Activated CD4-positive, alpha-beta T cell treated with anti-CD3 and anti-CD28 coated beads for 48 hours (primary cell): ENCODE results near the gene PHIP.

Experiments used
- DNase-seq: peaks from one replicate; pipeline ENCODE4 v3.0.0-alpha.2; 2020

PHIP gene

DNA sequence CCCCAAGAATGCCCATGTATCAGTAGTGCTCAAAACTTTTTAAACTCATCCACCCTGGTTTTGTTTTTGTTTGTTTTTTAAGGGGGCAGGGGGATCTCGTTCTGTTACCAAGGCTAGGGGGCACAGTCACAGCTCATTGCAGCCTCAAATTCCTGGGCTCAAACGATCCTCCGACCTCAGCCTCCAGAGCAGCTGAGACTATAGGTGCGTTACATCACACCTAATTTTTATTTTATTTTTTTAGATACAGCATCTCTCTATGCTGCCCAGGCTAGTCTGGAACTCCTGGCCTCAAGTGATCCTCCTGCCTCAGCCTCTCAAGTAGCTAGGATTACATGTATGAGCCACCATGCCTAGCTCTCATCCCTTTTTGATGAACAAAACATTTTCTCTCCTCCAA lies 11.2 kb downstream of the PHIP start:
- no peak for DNase-seq

DNA sequence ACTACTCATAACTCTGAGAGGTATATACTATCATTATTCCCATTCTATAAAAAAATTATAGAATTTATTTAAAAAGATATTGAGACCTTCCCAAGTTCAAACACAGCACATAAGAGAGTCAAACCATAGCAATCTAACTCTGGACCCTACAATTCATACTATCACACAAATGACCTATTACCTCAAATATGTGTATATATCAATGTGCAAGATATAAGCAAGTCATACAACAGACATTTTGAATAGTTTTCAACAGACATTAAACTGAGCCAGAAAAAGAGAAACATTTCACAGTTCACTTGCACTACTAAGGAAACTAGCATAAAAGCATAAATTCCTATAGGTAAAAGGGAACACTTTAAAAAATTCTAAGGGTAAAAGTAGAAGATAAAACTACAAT lies 11.7 kb downstream of the PHIP start:
- no peak for DNase-seq

DNA sequence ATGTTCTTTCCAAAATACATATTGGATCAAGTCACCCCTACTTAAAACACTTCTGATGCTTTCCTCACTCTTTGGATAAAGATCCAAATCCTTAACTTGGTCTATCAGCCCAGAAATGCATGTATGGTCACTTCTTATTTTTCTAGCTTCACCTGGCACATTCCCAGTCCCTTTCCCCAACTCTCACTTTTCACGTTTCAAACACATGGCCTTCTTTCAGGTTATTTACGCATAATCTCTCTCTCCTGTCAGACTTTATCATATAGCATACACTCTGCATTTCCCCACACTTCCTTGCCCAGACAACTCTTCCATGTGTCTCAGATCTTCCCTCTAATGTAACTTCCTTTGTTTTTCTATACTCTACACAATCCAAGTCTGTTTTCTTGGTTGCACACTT lies 12.8 kb downstream of the PHIP start:
- no peak for DNase-seq

DNA sequence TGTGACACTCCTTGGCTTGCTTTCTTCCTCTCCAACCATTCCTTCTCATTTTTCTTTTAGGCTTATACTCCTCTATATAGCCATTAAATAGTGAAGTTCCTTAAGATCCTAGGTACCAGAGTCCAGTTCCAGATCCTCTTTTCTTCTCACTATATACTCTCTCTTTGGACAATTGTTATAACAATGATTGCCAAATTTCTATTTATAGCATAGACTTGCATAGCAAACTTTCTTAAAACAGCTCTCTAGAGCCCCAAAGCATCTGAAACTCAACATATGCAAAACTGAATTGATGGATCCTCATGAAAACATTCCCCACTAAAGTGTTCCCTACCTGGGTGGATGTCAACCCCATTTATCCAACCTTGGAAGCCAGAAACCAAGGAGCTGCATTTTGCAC lies 13.4 kb downstream of the PHIP start:
- no peak for DNase-seq

DNA sequence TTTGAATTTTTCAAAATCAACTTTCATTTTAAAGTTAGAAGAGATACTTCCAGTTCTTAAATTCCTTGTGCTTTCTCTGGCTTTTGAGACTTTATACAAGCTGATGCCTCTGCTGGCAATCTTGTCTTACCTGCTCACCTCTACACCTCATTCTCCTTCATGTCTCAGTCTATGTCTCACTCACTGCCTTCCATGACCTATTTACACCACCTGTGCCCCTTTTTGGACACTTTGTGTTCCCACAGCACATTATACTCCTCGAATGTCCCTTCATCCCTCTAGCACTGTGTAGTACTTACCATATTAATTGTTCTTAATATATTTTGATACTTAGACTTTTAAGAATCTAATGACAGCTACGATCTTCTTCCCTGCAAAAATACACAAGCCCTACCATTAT lies 15.3 kb downstream of the PHIP start:
- DNase-seq = no peak

GRCh38 chr6:79057746-79058145 lies 20.3 kb downstream of the PHIP start:
- DNase-seq = no peak

DNA sequence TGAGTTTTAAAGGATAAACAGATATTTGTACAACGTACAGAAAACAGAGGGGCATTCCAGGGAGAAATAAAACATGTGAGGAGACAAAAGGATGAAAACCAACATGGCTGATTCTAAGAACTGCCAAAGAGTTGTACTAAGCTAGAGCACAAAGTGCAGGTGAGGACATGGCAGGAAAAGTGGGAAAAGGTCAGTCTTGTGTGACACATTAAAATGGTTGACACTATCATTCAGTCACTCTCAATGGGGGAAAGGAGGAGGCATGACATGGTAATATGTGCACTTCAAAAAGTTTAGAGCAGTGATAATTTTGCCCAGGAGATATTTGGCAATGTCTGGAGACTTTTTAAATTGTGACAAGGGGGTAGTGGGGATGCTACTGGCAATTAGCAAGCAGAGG lies 21.8 kb downstream of the PHIP start:
- no peak for DNase-seq

GRCh38 chr6:79048611-79049010 lies 29.4 kb downstream of the PHIP start:
- DNase-seq = peak; percentile 18

DNA sequence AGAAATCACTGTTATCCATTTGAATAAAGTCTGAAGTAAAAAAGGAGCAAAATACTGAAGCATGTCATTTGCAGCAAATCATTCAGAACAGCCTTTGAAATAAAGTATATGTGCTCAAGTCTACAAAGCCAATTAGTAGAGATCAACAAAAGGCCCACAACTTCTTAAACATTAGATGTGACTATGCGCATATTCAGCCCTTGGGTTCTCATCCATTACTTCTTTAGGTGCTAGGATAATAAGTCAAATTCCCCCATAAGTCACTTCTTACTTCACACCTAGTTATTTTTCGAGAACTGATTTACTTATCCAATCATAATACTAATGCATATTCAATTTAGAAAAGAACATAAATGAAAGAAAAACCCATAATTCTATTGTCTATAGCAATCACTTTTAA lies 31.0 kb downstream of the PHIP start:
- DNase-seq = no peak

GRCh38 chr6:79045966-79046365 lies 32.1 kb downstream of the PHIP start:
- DNase-seq = no peak

DNA sequence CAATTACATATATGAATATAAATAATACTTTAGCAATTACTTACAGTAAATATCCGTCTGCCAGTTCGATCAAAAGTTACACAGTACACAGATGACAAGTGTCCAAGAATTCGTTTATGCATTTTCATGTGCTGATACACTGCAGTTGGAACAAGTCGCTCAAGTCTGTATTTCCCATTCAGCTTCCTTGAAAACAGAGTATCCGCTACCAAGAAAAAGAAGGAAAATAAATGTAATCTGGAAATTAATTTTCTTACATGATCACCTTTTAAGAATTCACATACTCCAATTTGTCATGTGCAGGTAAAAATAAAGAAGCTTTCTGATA lies 35.3 kb downstream of the PHIP start:
- DNase-seq = no peak

- DNase-seq = no peak
Measured at GRCh38 chr6:79042088-79042798, 35.8 kb downstream of the PHIP start.

DNA sequence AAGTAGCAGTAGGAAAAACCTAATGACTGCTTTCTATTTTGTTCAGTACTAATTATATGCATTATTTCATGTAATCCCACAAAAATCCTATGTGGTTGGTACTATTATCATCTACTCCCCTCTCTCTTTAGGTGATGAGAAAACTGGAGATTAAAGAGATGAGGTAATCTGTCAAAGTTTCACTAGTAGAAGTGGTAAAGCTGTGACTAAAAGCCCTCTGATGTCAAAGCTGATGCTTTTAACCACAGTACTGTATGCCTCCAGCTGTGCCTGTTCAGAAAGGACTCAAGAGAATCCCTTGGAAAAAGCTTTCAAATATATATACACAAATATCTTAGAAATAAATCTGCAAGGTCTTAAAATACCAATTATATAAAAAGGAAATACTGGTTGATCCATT lies 38.0 kb downstream of the PHIP start:
- peak; percentile 4 for DNase-seq

DNA sequence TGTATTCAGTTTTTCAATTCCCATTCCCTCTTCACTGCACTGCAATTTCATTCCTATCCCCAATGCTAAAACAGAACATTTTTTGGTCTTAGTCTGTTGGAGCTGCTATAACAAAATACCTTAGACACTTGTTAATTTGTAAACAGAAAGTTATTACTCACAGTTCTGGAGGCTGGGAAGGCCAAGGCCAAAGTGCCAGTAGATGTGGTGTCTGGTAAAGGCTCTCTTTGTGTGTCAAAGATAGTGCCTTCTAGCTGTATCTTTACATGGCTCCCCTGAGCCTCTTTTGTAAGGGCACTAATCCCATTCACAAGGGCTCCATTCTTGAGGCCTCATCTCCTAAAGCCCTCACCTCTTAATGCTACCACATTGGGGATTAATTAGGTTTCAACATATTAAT lies 40.0 kb downstream of the PHIP start:
- no peak for DNase-seq

DNA sequence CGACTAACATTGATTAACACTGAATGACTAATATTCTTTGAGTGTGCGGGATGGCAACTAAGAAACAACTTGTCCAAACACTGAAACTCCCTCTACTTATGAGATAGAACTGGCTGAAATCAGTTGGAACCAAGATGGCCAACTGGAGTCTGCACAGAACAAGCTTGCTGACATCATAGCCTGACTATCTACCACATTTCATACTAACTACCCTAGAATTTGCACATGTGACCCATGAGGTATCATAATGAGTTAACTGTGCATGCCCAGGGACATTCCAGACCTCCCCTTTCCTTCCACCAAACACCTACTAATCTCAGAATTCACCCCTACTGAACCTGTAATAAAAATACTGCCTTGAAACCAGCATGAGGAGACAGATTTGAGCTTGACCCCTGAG lies 43.2 kb downstream of the PHIP start:
- DNase-seq = peak; percentile 12

DNA sequence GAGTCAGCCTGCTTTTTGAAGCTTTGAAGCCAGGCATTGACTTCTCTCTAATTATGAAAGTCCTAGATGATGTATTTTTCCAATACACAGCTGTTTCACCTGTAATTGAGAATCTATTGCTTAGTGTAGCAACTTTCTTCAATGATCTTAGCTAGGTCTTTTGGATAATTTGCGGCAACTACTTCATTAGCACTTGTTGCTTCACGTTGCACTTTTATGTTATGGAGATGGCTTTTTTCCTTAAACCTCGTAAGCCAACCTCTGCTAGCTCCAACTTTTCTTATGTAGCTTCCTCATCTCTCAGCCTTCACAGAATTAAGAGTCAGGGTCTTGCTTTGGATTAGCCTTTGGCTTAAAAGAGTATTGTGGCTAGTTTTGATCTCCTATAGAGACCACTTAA lies 44.8 kb downstream of the PHIP start:
- no peak for DNase-seq

DNA sequence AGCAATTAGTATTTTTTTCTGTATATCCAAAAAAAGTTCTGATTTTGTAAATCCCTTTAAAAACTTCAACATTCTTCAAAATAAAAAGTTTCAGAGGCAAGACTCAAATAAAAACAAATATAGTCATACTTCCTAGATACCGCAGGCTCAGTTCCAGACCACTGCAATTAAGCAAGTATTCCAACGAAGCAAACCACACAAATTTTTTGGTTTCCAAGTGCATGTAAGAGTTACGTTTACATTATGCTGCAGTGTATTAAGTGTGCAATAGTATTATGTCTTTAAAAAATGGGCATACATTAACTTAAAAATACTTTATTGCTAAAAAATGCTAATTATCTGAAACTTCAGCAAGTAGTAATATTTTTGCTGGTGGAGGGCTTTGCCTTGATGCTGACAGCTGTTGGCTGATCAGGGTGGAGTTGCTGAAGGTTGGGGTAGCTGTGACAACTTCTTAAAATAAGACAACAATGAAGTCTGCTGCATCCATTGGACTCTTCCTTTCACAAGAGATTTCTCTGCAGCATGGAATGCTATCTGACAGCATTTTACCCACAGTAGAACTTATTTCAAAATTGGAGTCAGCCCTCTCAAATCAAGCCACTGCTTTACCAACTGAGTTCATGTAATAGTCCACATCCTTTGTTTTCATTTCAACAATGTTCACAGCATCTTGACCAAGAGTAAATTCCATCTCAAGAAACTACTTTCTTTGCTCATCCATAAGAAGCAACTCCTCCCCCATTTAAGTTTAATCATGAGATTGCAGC lies 46.0 kb downstream of the PHIP start:
- no peak for DNase-seq

DNA sequence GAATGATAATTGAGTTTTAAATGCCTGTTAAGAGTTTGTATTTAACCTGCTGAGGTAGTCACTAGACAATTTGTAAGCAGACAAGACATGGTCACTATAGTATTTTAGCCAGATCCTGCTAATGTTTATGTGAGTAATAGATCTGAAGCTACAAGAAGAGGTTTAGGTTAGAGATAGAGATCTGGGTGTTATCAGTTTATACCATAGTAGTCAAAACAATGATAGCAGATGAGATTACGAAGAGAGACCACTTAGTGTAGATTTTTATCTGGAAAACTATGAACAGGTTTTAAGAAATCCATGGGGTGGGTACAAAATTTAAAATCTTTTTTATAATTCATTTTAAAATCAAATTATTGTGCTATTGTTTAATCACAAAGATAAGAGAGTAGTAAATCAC lies 47.5 kb downstream of the PHIP start:
- DNase-seq = no peak

GRCh38 chr6:79030023-79030422 lies 48.0 kb downstream of the PHIP start:
- no peak for DNase-seq

DNA sequence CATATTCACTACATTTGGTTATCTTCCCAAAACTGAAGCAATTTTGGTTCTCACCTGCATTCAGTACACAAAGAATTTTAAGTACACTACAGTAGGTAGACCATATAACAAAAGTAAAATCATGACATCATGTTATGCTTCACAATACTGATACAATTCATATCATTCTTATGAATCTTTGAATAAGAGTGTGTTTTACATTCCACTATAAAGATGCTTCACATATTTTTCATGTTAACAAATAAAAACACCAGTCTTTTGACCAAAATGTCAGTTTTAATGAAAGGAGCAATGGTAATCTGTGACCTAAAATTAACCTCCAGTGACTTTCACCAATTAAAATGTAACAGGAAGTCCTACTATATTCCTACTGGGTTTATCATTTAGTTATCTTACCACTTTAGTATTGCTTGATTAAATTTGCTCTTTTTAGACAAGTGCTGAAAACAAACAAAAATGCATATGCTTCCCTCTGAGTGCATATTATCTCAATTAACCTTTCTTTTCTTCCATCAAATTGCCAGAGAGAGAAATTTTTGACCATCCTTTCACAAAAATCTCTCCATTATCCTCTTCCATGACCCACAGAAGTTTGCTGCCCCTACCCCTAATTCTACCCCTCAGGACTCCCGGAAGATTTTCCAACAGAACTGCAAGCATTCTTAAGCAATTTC lies 49.3 kb downstream of the PHIP start:
- DNase-seq = no peak

GRCh38 chr6:79011940-79012339 lies 66.1 kb downstream of the PHIP start:
- DNase-seq = no peak

GRCh38 chr6:79010422-79010821 lies 67.6 kb downstream of the PHIP start:
- no peak for DNase-seq

- DNase-seq = no peak
Measured at GRCh38 chr6:79009819-79010218, 68.2 kb downstream of the PHIP start.

GRCh38 chr6:79005497-79005896 lies 72.6 kb downstream of the PHIP start:
- DNase-seq = no peak
